IgD-negative memory B cell (primary cell): ENCODE results near the gene SLC6A3. TPM values are rescaled to one million over a fixed set of nuclear protein-coding genes. Genes with fewer than 3 reads are reported as not detected.

Source experiments
- H3K27ac Mint-ChIP-seq, 3 donors: one replicate each; pipeline ENCODE4 v1.8.0; 2020 to 2022; ENCODE audit warnings: mild to moderate bottlenecking in 3 of 3, mixed read lengths in 3 of 3, moderate library complexity in 1 of 3
- H3K27me3 Mint-ChIP-seq: one replicate; pipeline ENCODE4 v1.8.0; 2021; ENCODE audit warnings: mixed read lengths
- H3K36me3 Mint-ChIP-seq: one replicate; pipeline ENCODE4 v1.8.0; 2020; ENCODE audit warnings: mild to moderate bottlenecking, mixed read lengths
- H3K4me1 Mint-ChIP-seq, 3 donors: one replicate each; pipeline ENCODE4 v1.8.0; 2020 to 2022; ENCODE audit warnings: mixed read lengths in 3 of 3, mild to moderate bottlenecking in 1 of 3
- H3K4me3 Mint-ChIP-seq, 4 donors: one replicate each; pipeline ENCODE4 v1.8.0; 2020 to 2022; ENCODE audit warnings: mild to moderate bottlenecking in 4 of 4, mixed read lengths in 4 of 4, moderate library complexity in 3 of 4
- H3K9me3 Mint-ChIP-seq, 3 donors: one replicate each; pipeline ENCODE4 v1.8.0; 2020 to 2021; ENCODE audit warnings: mixed read lengths in 3 of 3, mild to moderate bottlenecking in 1 of 3
- polyA plus RNA-seq: library from polyadenylated mRNA; unstranded; fragments of 300-500 nt; fragmentation: Illumina TruSeq; gene quantifications from one replicate; pipeline ENCODE4 v1.2.3, GENCODE V29; 2021

SLC6A3 gene
- not detected for polyA plus RNA-seq

DNA sequence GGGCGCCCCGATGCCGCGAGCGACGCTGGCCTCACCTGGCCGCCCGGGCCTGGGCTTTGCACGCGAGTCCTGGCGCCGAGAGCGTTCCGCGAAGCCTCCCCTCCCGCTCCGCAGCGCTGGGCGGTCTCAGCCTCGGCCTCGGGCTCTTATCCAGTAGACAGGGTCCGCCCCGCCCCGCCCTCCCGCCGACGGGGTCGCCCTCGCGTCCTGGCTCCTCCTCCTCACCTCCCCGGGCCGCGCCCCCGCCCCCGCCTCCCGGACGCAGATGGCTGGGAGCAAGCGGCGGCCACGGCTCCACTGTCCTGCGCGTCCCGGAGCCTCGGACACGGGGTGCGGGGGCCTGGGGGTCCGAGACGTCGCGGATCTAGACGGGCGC lies at the start of gene SLC6A3:
TSS of gene SLC6A3 (minus strand) at position 128 of the 376 bp plus-strand sequence. CDS start 2,243 bp downstream, outside the sequence.
- peaks cover 39% of the 10 kb centered on the region for H3K27me3 Mint-ChIP-seq
- H3K9me3 Mint-ChIP-seq: peaks cover 1 to 6% (median 3%) of the 10 kb centered on the region in 3 donors
- H3K4me1 Mint-ChIP-seq: peaks cover 1 to 4% (median 2%) of the 10 kb centered on the region in 3 donors
- no peaks in the 10 kb centered on the region for H3K36me3 Mint-ChIP-seq
- H3K27ac Mint-ChIP-seq: no peak within 1 kb of the TSS
- peak within 1 kb of the TSS in 3 of 4 donors; percentile 55 to 81 (median 71) for H3K4me3 Mint-ChIP-seq

DNA sequence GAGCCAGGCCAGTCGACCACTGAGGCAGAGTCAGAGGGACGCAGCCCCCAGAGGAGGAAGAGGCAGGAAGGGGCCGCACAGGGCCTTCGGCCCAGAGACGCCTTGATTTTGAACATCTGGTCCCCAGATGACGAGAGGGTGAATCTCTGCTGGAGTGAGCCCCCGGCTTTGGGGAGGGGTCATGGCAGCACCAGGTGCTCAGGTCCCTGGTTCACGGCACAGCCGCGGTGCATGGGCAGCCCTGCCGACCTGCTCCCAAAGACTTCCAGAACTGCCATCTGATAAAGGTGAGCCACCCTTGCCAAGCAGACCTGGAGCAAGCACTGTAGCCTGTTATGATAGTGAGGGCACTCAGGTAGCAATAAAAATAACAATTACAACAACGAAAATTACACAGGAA lies 48.7 kb upstream of the SLC6A3 start:
- Mint-ChIP-seq H3K4me1 (peaks cover 67 to 84% (median 83%) of the 10 kb centered on the region in 3 donors), H3K4me3 (peak overlapping the region; percentile 85 to 96 (median 94)), H3K36me3 (peaks cover 11% of the 10 kb centered on the region), H3K27ac (peak overlapping the region; percentile 99 to 100 (median 100)), H3K27me3 (no peaks in the 10 kb centered on the region), H3K9me3 (no peaks in the 10 kb centered on the region)

DNA sequence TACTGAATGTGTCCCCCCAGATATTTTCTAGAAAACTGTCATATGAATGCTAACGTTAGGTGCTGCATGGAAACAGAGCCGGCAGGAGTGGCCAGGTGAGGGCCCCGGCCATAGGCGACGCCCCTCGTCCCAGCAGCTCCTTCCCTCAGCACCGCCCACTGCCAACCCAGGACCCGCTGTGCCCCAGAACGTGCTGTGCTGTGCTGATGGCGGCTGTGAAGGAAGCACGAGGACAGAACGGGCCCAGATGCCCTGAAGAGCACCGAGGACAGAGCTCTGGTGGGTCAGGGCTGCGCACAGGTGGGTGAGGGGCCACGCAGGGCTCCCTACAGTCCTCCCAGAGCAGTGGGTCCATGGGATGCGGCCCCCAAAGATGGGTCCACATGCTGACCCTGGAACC lies 48.2 kb upstream of the SLC6A3 start:
- peaks cover 11% of the 10 kb centered on the region for H3K36me3 Mint-ChIP-seq
- peak overlapping the region; percentile 85 to 96 (median 94) for H3K4me3 Mint-ChIP-seq
- peak overlapping the region; percentile 99 to 100 (median 100) for H3K27ac Mint-ChIP-seq
- H3K4me1 Mint-ChIP-seq: peaks cover 66 to 83% (median 83%) of the 10 kb centered on the region in 3 donors
- peaks cover 2% of the 10 kb centered on the region for H3K27me3 Mint-ChIP-seq
- no peaks in the 10 kb centered on the region for H3K9me3 Mint-ChIP-seq

DNA sequence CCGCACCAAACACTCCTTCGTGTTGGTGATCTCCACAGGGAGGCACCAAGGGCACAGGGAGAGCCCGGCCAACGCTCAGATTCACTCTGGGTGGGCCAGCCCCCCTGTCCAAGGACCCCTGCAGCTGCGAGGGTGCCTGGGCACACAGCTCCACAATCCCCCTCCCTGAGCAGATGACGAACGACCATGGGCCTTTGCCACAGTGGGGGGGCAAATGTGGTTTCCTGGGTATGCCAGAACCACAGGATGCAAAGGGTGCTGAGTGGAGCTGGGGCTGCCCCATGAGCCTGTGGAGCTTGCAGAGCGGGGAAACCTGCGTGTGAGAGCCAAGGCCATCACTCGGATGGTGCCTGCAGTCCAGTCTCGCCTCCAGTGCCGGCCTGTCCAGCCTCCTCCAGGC lies 47.5 kb upstream of the SLC6A3 start:
- peaks cover 11% of the 10 kb centered on the region for H3K36me3 Mint-ChIP-seq
- H3K4me1 Mint-ChIP-seq: peaks cover 66 to 81% (median 80%) of the 10 kb centered on the region in 3 donors
- no peaks in the 10 kb centered on the region for H3K9me3 Mint-ChIP-seq
- peaks cover 2% of the 10 kb centered on the region for H3K27me3 Mint-ChIP-seq
- H3K27ac Mint-ChIP-seq: peak overlapping the region; percentile 99 to 100 (median 100)
- peak overlapping the region; percentile 85 to 96 (median 94) for H3K4me3 Mint-ChIP-seq

DNA sequence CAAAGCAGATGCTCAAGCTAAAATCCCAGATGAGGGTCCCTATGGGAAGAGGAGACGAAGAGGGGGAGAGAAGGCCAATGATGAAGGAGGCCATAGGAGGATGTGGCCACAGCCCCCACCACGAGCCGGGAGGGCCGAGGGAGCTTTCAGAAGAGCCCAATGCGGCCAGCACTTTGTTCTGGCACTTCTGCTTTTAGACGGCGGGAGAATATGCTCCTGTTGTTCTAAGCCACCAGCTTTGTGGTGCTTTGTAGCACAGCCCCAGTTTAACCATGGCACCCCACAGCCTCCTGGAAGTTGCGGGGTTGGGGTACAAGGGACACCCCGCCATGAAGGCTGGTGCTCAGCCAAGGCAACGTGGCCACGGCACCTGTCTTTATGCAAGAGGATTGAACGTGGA lies 45.1 kb upstream of the SLC6A3 start:
- H3K27ac Mint-ChIP-seq: peak overlapping the region; percentile 100
- H3K4me1 Mint-ChIP-seq: peaks cover 55 to 71% (median 68%) of the 10 kb centered on the region in 3 donors
- peaks cover 8% of the 10 kb centered on the region for H3K36me3 Mint-ChIP-seq
- peak overlapping the region; percentile 64 to 94 (median 88) for H3K4me3 Mint-ChIP-seq
- H3K27me3 Mint-ChIP-seq: peaks cover 2% of the 10 kb centered on the region
- no peaks in the 10 kb centered on the region for H3K9me3 Mint-ChIP-seq

DNA sequence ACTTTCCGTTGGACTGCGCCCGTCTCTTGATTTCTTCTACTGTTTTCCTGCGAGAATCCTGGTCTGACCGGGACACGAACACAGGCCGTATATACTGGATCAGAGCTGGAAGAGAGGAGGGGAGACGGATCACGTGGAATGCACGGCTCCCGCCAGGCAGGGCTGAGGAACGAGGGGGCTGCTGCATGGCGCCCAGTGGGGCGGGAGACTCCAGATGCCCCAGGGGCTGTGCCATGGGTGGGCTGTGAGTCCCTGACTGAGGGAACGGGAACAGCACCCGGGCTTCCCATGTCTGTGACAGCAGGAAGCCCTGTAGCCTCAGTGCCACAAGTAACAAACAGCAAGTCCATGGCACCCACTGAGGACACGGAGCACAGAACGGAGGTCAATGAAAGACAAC lies 44.5 kb upstream of the SLC6A3 start:
- H3K36me3 Mint-ChIP-seq: peaks cover 11% of the 10 kb centered on the region
- peaks cover 55 to 71% (median 67%) of the 10 kb centered on the region in 3 donors for H3K4me1 Mint-ChIP-seq
- H3K27me3 Mint-ChIP-seq: peaks cover 2% of the 10 kb centered on the region
- H3K27ac Mint-ChIP-seq: peak overlapping the region; percentile 100
- no peaks in the 10 kb centered on the region for H3K9me3 Mint-ChIP-seq
- peak overlapping the region; percentile 64 to 94 (median 90) for H3K4me3 Mint-ChIP-seq

DNA sequence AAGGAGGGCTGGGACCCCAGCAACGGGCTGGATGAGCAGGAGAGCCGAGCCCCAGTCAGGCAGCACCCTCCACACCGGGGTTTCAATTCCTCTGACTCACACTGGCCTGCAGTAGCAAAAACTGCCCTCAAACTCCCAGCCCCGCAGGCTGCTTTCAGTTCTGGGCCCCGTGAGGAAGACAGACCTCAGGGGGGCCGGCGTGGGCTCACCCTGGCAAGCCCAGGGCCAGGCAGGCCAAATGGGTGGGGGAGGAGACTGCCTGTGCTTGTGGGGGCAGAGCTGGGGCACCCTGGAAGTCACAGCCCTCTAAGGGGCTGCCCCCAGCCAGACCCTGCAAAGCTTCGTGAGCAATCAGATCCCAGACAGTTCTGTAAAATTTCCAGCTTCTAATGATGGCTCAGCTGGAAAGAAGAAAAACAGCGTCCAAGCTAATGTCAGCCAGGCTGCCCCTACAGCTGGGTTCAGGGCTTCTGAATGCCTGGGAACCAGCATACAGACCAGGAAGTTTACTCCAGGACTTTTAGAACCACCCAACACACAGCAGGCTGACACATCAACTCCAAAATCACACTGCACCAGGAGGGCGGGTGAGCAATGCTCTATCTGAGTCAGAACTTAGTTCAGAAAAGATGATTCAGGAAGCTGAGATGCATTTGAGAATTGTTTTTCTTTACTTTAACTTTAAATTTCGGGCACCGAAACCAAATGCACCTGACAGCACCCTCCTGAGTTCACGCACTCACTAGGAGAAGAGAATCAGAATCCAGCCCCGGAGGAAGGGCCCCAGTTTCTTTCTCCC lies 43.8 kb upstream of the SLC6A3 start:
- Mint-ChIP-seq H3K9me3 (no peaks in the 10 kb centered on the region), H3K4me3 (peak overlapping the region; percentile 58 to 94 (median 84)), H3K27me3 (peaks cover 2% of the 10 kb centered on the region), H3K36me3 (peaks cover 11% of the 10 kb centered on the region), H3K27ac (peak overlapping the region; percentile 100), H3K4me1 (peaks cover 53 to 71% (median 65%) of the 10 kb centered on the region in 3 donors)

DNA sequence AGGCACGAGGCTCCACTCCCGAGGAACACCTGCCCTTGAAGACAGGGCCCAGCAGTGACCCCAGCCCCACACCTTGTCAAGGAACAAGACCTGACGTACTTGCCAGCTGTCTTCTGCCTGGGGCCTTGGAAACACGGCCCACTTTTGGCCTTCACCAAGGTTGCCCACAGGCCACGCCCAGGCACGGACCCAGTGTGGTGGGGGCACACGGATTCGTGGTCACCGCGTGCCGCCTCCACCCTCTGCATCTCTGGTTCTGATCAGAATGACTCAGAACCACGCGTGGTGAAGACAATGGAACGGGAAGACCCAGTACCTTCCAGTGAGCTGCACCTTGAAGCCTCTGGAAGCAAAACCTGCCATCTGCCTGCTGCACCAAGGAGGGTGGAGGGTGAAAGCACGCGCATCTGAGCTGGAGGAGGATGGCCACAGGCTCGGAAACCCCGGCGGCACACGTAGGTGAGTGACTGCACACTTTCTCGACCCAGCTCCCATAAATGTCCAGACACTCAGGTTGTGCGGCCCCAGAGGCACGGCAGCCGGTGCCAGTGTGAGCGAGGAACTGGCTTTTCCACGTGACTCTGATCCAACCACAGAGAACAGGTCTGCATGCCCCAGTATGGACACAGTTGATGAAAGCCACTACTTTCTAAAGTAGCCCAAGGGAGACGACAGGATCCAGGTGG lies 42.0 kb upstream of the SLC6A3 start:
- Mint-ChIP-seq H3K4me3 (peak overlapping the region; percentile 55 to 94 (median 80)), H3K36me3 (peaks cover 11% of the 10 kb centered on the region), H3K9me3 (no peaks in the 10 kb centered on the region), H3K27ac (peak overlapping the region; percentile 100), H3K4me1 (peaks cover 48 to 67% (median 61%) of the 10 kb centered on the region in 3 donors), H3K27me3 (peaks cover 2% of the 10 kb centered on the region)

DNA sequence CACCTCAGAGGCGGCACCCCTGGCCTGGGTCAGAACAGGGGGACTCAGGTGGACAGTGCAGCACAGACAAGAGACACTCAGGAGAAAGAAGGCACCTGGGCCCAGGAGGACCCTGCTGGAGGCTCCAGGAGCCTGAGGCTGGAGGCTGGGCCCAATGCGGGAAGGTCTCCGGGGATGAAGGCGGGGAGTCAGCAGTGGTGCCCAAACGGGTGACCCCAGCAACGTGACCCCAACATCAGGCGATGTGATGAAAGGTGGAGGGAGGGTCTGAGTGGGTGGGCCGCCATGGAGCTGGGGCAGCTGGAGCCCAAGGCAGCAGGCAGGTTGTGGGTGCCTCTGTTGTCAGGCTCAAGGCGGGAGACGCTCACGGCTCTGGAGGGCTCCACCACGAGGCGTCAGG lies 41.0 kb upstream of the SLC6A3 start:
- Mint-ChIP-seq H3K27me3 (peaks cover 2% of the 10 kb centered on the region), H3K4me3 (peak overlapping the region in 2 of 4 donors; percentile 74 to 94), H3K27ac (peak overlapping the region; percentile 99 to 100 (median 100)), H3K9me3 (no peaks in the 10 kb centered on the region), H3K36me3 (peaks cover 12% of the 10 kb centered on the region), H3K4me1 (peaks cover 56 to 69% (median 67%) of the 10 kb centered on the region in 3 donors)

DNA sequence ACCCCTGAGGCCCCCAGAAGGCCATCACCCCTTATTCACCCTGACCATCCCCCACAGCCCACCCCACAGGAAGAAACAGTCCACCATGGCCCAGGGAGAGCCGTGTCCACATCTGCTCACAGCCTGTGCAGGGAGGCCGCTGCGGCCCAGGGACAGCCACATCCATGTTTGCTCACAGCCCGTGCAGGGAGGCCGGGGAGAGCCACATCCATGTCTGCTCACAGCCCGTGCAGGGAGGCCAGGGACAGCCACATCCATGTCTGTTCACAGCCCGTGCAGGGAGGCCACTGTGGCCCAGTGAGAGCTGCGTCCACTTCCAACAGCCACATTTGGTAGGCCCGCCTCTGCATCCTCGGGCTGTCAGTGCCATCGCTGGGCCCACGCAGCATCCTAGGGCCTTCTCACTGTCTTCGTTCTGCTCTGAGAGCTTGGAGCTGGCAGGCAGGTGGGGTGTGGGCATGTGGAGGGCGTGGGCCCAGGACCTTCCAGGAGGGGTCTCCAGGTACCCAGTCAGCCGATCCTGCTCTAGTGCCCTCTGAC lies 40.4 kb upstream of the SLC6A3 start:
- peak overlapping the region; percentile 99 to 100 (median 100) for H3K27ac Mint-ChIP-seq
- peak overlapping the region; percentile 70 to 94 (median 86) for H3K4me3 Mint-ChIP-seq
- H3K9me3 Mint-ChIP-seq: no peaks in the 10 kb centered on the region
- peaks cover 10% of the 10 kb centered on the region for H3K36me3 Mint-ChIP-seq
- H3K4me1 Mint-ChIP-seq: peaks cover 53 to 66% (median 65%) of the 10 kb centered on the region in 3 donors
- peaks cover 2% of the 10 kb centered on the region for H3K27me3 Mint-ChIP-seq

DNA sequence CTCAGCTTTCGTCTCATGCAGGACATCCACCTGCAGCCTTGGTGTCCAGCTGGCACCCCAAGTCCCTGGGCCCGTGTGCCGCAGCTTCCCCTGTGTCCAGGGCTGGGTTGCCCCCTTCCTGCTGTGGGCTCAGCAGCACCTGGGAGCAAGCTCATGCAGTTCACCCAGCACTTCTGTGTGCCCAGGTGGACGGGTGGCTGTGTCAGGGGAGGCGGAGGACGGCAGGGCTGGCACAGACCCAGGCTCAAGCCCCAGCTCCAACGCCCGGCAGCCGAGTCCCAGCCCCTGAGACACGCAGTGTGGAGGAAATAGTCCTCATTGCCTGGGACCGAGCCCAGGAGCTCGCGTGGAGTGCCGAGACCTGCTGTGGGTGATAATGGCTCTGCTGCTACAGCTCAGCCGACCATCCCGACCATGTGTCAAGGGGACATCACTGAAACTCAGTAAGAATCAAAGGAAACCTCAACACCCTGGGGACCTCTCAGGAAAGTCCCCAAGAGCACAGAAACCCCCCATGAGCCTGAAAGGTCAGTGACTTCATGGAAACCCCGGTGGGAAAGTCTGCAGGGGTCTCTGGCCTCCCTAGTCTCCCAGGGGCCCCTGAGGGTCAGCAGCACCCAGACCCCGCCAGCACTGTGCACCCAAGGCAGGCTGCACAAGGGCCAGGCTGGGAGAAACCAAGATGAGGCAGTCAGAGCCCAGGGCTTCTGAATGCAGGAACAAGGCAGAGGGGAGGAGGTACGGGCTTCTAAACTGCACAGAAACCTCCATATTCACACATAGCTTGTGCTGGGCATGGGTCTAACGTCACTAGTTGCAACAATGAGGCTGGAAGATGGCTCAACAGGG lies 39.7 kb upstream of the SLC6A3 start:
- Mint-ChIP-seq H3K4me1 (peaks cover 52 to 64% (median 64%) of the 10 kb centered on the region in 3 donors), H3K36me3 (peaks cover 8% of the 10 kb centered on the region), H3K27ac (peak overlapping the region; percentile 99 to 100 (median 100)), H3K9me3 (no peaks in the 10 kb centered on the region), H3K27me3 (peaks cover 2% of the 10 kb centered on the region), H3K4me3 (peak overlapping the region; percentile 70 to 94 (median 86))

DNA sequence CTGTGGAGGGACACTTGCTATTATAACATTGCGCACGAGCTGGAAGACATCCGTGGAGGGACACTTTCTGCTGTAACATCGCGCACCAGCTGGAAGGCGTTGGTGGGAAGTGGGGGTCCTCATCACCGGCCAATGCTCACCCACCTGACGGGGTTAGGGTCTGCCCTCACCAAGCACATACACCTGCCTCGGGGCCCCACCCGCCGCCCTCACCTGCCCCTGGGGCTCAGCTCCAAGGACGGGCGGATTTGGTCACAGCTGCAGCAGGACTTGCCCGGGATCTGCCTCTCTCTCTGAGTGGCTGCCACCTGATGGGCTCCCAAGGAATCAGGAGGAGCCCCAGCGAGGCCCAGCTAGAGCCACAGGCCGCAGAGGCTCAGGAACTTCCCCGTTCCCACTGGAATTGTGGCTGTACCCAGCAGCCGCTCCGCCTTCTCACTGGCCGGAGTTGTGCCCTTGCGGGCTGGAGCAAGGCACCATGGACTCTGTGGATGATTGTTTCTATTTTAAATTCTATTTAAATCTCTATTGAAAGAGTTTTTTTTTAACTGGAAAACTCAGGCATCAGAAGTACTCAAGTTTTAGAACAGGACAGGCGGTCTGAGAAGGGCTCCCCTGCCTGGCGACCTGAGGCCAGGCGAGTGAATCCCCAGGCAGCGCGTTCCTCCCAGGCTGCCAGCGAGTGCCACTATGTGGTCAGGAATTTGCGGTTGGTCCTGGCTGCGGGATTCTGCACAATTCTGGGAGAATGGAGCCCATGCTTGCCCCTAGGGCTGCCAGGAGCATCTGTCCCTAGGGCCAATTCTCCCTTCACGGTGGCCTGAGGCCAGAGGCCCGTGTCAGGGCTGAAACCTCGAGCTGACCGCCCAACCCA lies 38.9 kb upstream of the SLC6A3 start:
- Mint-ChIP-seq H3K27ac (peak overlapping the region; percentile 99 to 100 (median 100)), H3K4me1 (peaks cover 51 to 61% (median 61%) of the 10 kb centered on the region in 3 donors), H3K4me3 (peak overlapping the region in 3 of 4 donors; percentile 54 to 94 (median 91)), H3K9me3 (no peaks in the 10 kb centered on the region), H3K27me3 (peaks cover 2% of the 10 kb centered on the region), H3K36me3 (peaks cover 8% of the 10 kb centered on the region)

DNA sequence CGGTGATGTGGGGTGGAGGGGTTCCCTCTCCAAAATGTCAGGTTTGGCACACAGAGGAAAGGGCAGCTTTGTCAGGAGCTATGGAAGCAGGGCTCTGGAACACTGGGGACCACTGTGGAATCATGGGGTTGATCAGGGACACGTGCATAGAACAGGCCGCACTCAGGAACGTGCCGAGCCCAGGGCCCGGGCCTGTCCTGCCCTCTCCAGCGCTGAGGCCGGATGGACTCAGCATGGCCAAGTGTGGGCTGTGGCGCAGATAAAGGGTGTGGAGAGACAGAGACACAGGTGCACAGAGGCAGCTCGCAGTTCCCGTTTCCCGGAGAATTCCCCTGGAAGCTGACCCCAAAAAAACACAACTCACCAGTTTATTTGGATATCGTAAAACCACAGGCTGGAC lies 37.8 kb upstream of the SLC6A3 start:
- Mint-ChIP-seq H3K27me3 (no peaks in the 10 kb centered on the region), H3K4me1 (peaks cover 51 to 57% (median 53%) of the 10 kb centered on the region in 3 donors), H3K27ac (peak overlapping the region; percentile 99 to 100 (median 100)), H3K9me3 (no peaks in the 10 kb centered on the region), H3K36me3 (peaks cover 10% of the 10 kb centered on the region), H3K4me3 (peak overlapping the region; percentile 16 to 77 (median 70))
